Choroid plexus epithelial cell (primary cell): ENCODE measurements around the gene TCFL5.

Experiments
- DNase-seq: peaks from one replicate; pipeline ENCODE4 v3.0.0-alpha.2; 2010; ENCODE audit warnings: low read depth
- H3K4me3 ChIP-seq: 2 replicates; pipeline ENCODE4 v1.5.1; 2011; ENCODE audit warnings: low read depth, mild to moderate bottlenecking, control low read depth, low read length, moderate library complexity
- TF ChIP-seq, protein P1 (sequence below): conservative IDR thresholded peaks from 2 replicates; pipeline ENCODE4 v1.5.1; 2011; ENCODE audit warnings: low read depth, mild to moderate bottlenecking, control low read depth, inconsistent platforms, low read length, moderate library complexity

The TCFL5 gene

DNA sequence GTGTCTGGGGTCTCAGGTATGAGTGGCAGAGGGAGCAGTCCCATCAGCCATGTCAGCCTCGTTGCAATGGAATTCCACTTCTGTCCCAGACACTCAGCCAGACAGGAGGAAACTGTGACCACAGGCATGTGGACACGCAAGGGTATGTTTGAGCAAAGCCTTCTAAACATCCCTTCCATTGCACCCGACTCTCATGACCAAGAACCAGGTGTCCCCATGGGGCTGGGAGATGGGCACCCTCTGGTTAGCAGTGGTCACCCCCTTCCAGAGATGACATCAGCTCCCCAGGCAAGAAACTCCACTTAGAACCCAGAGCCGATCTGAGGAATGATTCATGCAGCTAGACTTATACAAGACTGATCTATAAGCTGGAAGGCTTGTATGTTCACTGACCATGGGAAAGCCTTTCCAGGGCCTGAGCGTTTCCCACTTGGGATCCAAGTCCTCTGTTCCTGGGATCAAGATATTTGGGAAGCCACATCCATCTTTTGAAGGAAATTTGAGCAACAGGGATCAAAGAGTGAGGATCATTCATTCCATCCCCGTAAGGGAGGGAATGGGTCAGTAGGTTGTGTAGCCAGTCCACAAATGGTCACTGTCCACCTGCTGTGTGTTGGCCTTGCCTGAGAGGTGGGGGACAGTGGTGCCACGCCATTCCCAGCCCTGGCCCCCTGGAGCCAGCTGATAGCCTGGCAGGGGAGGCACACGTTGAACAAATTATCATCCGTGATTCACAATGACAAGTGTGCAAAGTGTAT is 69.3 kb downstream of the TCFL5 start:
- TF ChIP-seq, protein P1, sequence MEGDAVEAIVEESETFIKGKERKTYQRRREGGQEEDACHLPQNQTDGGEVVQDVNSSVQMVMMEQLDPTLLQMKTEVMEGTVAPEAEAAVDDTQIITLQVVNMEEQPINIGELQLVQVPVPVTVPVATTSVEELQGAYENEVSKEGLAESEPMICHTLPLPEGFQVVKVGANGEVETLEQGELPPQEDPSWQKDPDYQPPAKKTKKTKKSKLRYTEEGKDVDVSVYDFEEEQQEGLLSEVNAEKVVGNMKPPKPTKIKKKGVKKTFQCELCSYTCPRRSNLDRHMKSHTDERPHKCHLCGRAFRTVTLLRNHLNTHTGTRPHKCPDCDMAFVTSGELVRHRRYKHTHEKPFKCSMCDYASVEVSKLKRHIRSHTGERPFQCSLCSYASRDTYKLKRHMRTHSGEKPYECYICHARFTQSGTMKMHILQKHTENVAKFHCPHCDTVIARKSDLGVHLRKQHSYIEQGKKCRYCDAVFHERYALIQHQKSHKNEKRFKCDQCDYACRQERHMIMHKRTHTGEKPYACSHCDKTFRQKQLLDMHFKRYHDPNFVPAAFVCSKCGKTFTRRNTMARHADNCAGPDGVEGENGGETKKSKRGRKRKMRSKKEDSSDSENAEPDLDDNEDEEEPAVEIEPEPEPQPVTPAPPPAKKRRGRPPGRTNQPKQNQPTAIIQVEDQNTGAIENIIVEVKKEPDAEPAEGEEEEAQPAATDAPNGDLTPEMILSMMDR = no peak
- peak; percentile 68 for DNase-seq
- no peak overlapping the region for H3K4me3 ChIP-seq

DNA sequence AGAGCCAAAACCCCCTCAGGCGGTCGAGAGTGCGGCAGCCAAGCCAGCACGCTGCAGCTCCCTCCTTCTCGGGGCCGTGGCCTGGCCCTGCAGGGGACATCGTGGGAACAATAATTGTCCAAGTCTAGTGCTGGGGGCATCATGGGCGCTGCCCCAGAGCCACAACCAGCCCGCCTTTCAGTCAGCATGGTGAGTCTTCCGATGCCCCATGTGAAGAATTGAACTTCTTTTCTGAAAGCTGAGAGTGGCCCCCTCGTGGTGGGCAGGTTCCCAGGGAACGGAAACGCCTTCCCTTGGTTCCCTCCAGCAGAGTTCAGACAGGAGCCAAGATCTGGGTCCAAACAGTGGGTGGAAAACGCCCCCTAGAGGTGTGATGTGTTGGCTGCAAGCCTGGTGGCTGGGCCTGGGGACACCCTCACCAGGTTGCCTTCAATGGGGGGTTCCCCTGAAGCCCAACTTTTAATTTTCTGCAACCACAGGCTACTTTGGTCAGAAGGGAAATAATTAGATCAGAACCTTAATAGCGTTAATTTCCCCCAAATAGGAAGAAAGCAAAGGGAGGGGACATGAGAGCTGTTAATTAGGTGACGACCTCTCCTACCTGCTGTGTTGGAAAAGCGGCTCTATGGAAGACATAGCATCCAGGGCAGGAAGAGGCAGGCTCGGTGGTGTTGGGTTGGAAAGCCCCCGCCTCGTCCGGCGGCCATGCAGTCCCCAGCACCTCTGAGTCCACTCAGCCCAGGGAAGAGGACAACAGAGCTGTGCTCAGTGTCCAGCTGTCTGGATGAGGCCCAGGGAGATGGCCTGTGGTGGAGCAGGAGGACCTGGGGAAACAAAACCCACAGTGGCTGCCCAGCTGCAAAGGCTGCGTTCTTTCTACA is 70.1 kb downstream of the TCFL5 start:
- TF ChIP-seq, protein P1 = peak; percentile 99
- DNase-seq = peak; percentile 94
- H3K4me3 ChIP-seq = no peak overlapping the region
